ENCODE results near the gene RORB. TPM values are rescaled to one million over a fixed set of nuclear protein-coding genes. Genes with fewer than 3 reads are reported as not detected.

Gene RORB
- polyA plus RNA-seq, 3 donors, result not detected

GRCh38 chr9:74573640-74574191 is 76.6 kb downstream of the RORB start:
- Histone ChIP-seq H3K4me2 (replicated peaks; ENCODE audit: extremely low read depth, low read length, poor library complexity, severe bottlenecking) (no peak overlapping the region), H3K79me2 (ENCODE audit: insufficient read depth, low read length) (no peaks in the 10 kb centered on the region), H3K27me3 (ENCODE audit: control insufficient read depth in 2 of 2, insufficient read depth in 2 of 2, low read length in 2 of 2) (no peaks in the 10 kb centered on the region), H3K4me3 (replicated peaks in 1 of 3; ENCODE audit: low read depth in 2 of 3, low read length in 3 of 3) (no peak overlapping the region), H4K20me1 (ENCODE audit: insufficient read depth, low read length) (no peaks in the 10 kb centered on the region), H3K9ac (ENCODE audit: insufficient read depth, low read length, poor library complexity, severe bottlenecking) (no peak overlapping the region), H3K27ac (ENCODE audit: low read depth in 1 of 2, low read length in 2 of 2) (no peak overlapping the region), H2AFZ (ENCODE audit: insufficient read depth, low read depth, low read length, poor library complexity, severe bottlenecking) (no peak overlapping the region), H3K4me1 (ENCODE audit: control insufficient read depth in 1 of 2, insufficient read depth in 2 of 2, low read length in 2 of 2) (no peaks in the 10 kb centered on the region), H3K36me3 (replicated peaks in 1 of 2; ENCODE audit: control insufficient read depth in 1 of 2, insufficient read depth in 2 of 2, low read length in 2 of 2) (no peaks in the 10 kb centered on the region), H3K9me3 (replicated peaks in 1 of 2; ENCODE audit: control insufficient read depth in 1 of 2, insufficient read depth in 1 of 2, low read length in 2 of 2) (no peaks in the 10 kb centered on the region)
- Mint-ChIP-seq H3K4me3 (no peak overlapping the region), H3K36me3 (no peaks in the 10 kb centered on the region), H3K4me1 (no peaks in the 10 kb centered on the region), H3K27me3 (ENCODE audit: low read depth in 3 of 3) (no peaks in the 10 kb centered on the region), H3K27ac (no peak overlapping the region), H3K9me3 (no peaks in the 10 kb centered on the region)
- intact Hi-C loops (cut with micrococcal nuclease), result no loop called here
- 84% methylated on average over 8 of the region's 8 CpGs for WGBS (ENCODE audit: insufficient coverage)
- TF ChIP-seq CTCF (IDR thresholded peaks at IDR 0.05), result no peak
- no peak for DNase-seq

GRCh38 chr9:74576176-74576575 is 79.0 kb downstream of the RORB start:
- Histone ChIP-seq H3K4me1 (ENCODE audit: control insufficient read depth in 1 of 2, insufficient read depth in 2 of 2, low read length in 2 of 2) (no peaks in the 10 kb centered on the region), H3K9me3 (replicated peaks in 1 of 2; ENCODE audit: control insufficient read depth in 1 of 2, insufficient read depth in 1 of 2, low read length in 2 of 2) (no peaks in the 10 kb centered on the region), H3K27ac (ENCODE audit: low read depth in 1 of 2, low read length in 2 of 2) (no peak overlapping the region), H3K79me2 (ENCODE audit: insufficient read depth, low read length) (no peaks in the 10 kb centered on the region), H3K36me3 (replicated peaks in 1 of 2; ENCODE audit: control insufficient read depth in 1 of 2, insufficient read depth in 2 of 2, low read length in 2 of 2) (no peaks in the 10 kb centered on the region), H2AFZ (ENCODE audit: insufficient read depth, low read depth, low read length, poor library complexity, severe bottlenecking) (no peak overlapping the region), H3K4me3 (replicated peaks in 1 of 3; ENCODE audit: low read depth in 2 of 3, low read length in 3 of 3) (no peak overlapping the region), H4K20me1 (ENCODE audit: insufficient read depth, low read length) (no peaks in the 10 kb centered on the region), H3K9ac (ENCODE audit: insufficient read depth, low read length, poor library complexity, severe bottlenecking) (no peak overlapping the region), H3K27me3 (ENCODE audit: control insufficient read depth in 2 of 2, insufficient read depth in 2 of 2, low read length in 2 of 2) (no peaks in the 10 kb centered on the region), H3K4me2 (replicated peaks; ENCODE audit: extremely low read depth, low read length, poor library complexity, severe bottlenecking) (no peak overlapping the region)
- WGBS (ENCODE audit: insufficient coverage), result 80% methylated on average over 1 of the region's 1 CpG
- Mint-ChIP-seq H3K27me3 (ENCODE audit: low read depth in 3 of 3) (peaks cover 0 to 2% (median 0%) of the 10 kb centered on the region in 3 donors), H3K4me1 (no peaks in the 10 kb centered on the region), H3K9me3 (no peaks in the 10 kb centered on the region), H3K36me3 (no peaks in the 10 kb centered on the region), H3K27ac (no peak overlapping the region), H3K4me3 (no peak overlapping the region)
- DNase-seq, result no peak
- no peak for TF ChIP-seq CTCF (IDR thresholded peaks at IDR 0.05)
- intact Hi-C loops (cut with micrococcal nuclease), result no loop called here
